RWPE1 (cell line): ENCODE measurements around the gene STK16.

ENCODE experiments used
- CTCF ChIA-PET: fragments of 350-600 bp; sonication (Branson Sonifier 250); formaldehyde crosslinking; extraction: SDS; loops from one replicate; lab custom pipeline; 2021; lab: Yijun Ruan, JAX
- POLR2A ChIA-PET: fragments of 400-600 bp; formaldehyde crosslinking; extraction: SDS; loops from one replicate; lab custom pipeline; 2020; ENCODE audit warnings: antibody characterized with exemption; ENCODE audit not compliant: low non-redundant PET; lab: Yijun Ruan, JAX
- DNase-seq: peaks from one replicate; pipeline ENCODE4 v3.0.0; 2012; ENCODE audit warnings: low spot score
- H3K27ac ChIP-seq: fragments of 450-650 bp; 2 replicates; pipeline ENCODE4 v1.5.1; 2017
- CTCF ChIP-seq: fragments of 450-650 bp; conservative IDR thresholded peaks from 2 replicates; pipeline ENCODE4 v1.5.1; 2017; ENCODE audit warnings: low read depth, mild to moderate bottlenecking

The STK16 gene

GRCh38 chr2:219218732-219219701, 26.3 kb upstream of the STK16 start, which contains the start of gene ABCB6:
Gene ABCB6, minus strand, starts transcription at chr2:219218958. Its CDS starts 285 bp downstream, at chr2:219218673.
- DNase-seq: peak; percentile 94
- ChIA-PET POLR2A (interaction anchor here (1.5 kb wide), 1 partner anchor 12 kb away, joined by 6 read pairs; the partner anchor contains the start of gene ZFAND2B), CTCF (interaction anchor here (0.6 to 1.8 kb wide), 5 partner anchors 11 to 358 kb away, joined by 3 to 17 read pairs (median 3); partner anchors contain the start of genes ANKZF1 and ATG9A)
- peak within 1 kb of the TSS; percentile 99 for H3K27ac ChIP-seq
- no peak for TF ChIP-seq CTCF

GRCh38 chr2:219219784-219220532, 25.3 kb upstream of the STK16 start:
- H3K27ac ChIP-seq: peak overlapping the region; percentile 99
- DNase-seq: no peak
- no peak for TF ChIP-seq CTCF
- ChIA-PET POLR2A (interaction anchor here (0.7 to 1.5 kb wide), 2 partner anchors 13 to 17 kb away, joined by 6 to 11 read pairs; partner anchors contain the start of gene ZFAND2B), CTCF (interaction anchor here (0.6 kb wide), 1 partner anchor 357 kb away, joined by 3 read pairs; no protein-coding TSS in a partner anchor)

GRCh38 chr2:219220652-219221402, 24.5 kb upstream of the STK16 start:
- H3K27ac ChIP-seq: peak overlapping the region; percentile 99
- DNase-seq: no peak
- CTCF ChIA-PET: no interaction called here
- TF ChIP-seq CTCF: no peak
- POLR2A ChIA-PET: interaction anchor here (0.7 kb wide), 1 partner anchor 17 kb away, joined by 11 read pairs; no protein-coding TSS in a partner anchor

- no peak for TF ChIP-seq CTCF
- peak overlapping the region; percentile 57 for H3K27ac ChIP-seq
- ChIA-PET POLR2A (no interaction called here), CTCF (no interaction called here)
- no peak for DNase-seq
Measured at GRCh38 chr2:219221957-219222518, 23.2 kb upstream of the STK16 start.

GRCh38 chr2:219223831-219224610, 21.3 kb upstream of the STK16 start:
- CTCF ChIA-PET: interaction anchor here (0.7 kb wide), 1 partner anchor 73 kb away, joined by 4 read pairs; no protein-coding TSS in a partner anchor
- no peak for TF ChIP-seq CTCF
- H3K27ac ChIP-seq: peak overlapping the region; percentile 57; the same call in 1 of the 2 replicates
- POLR2A ChIA-PET: interaction anchor here (0.8 kb wide), 1 partner anchor 48 kb away, joined by 4 read pairs; no protein-coding TSS in a partner anchor
- DNase-seq: no peak
